ENCODE data around the gene LDLRAD3. TPM values are rescaled to one million over a fixed set of nuclear protein-coding genes. Genes with fewer than 3 reads are reported as not detected.
"Not testable (repeated sequence)": the region's sequence is repeated elsewhere in the genome, so short reads cannot be mapped to it uniquely, and the experiment has no call there.

Gene LDLRAD3
- polyA plus RNA-seq, 3 donors: 7.3 to 14.1 (median 10.4) TPM

DNA sequence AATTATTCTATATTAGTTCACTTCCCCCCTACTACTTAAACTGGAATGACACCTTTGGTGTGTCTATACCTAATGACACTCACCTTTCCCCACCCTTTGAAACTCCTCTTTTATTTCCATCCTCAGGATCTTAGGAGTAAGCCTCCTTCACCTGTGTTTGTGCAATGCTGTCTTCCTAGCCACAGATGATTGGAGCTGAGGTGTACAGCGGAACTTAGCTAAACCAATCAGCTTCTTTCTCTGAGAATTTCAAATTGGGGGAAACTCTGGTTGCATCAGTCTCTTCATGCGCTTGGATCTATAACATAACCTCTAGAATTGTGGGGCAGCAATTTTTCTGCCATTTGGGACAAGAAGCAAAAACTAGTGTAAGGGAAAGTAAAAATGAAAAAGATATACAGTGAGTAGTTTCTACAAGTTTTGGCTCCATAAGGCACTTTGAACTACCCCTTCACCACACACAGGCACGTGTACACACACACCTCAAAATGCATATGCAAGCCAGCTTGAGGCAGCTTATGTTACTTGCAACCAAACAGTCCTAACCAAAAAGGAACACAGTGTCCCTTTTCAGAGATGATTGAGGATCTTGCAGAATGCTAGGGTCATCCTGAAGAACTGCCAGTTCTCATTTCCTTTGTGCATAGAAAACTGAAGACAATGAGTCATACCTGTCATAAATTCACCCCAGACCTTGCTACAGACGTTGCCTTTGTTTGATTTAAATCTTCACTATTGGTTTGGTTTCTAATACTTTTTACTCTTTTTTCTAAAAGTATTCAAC lies 36.0 kb upstream of the LDLRAD3 start:
- Histone ChIP-seq H3K4me2 (replicated peaks; ENCODE audit: extremely low read depth, low read length, poor library complexity, severe bottlenecking) (no peak overlapping the region), H2AFZ (ENCODE audit: insufficient read depth, low read depth, low read length, poor library complexity, severe bottlenecking) (no peak overlapping the region), H4K20me1 (ENCODE audit: insufficient read depth, low read length) (no peaks in the 10 kb centered on the region), H3K9ac (ENCODE audit: insufficient read depth, low read length, poor library complexity, severe bottlenecking) (no peak overlapping the region), H3K27me3 (ENCODE audit: control insufficient read depth in 2 of 2, insufficient read depth in 2 of 2, low read length in 2 of 2) (no peaks in the 10 kb centered on the region), H3K9me3 (replicated peaks in 1 of 2; ENCODE audit: control insufficient read depth in 1 of 2, insufficient read depth in 1 of 2, low read length in 2 of 2) (peaks cover 5% of the 10 kb centered on the region in 2 donors), H3K4me3 (replicated peaks in 1 of 3; ENCODE audit: low read depth in 2 of 3, low read length in 3 of 3) (no peak overlapping the region), H3K27ac (ENCODE audit: low read depth in 1 of 2, low read length in 2 of 2) (no peak overlapping the region), H3K79me2 (ENCODE audit: insufficient read depth, low read length) (no peaks in the 10 kb centered on the region), H3K36me3 (replicated peaks in 1 of 2; ENCODE audit: control insufficient read depth in 1 of 2, insufficient read depth in 2 of 2, low read length in 2 of 2) (no peaks in the 10 kb centered on the region), H3K4me1 (ENCODE audit: control insufficient read depth in 1 of 2, insufficient read depth in 2 of 2, low read length in 2 of 2) (peaks cover 6 to 21% of the 10 kb centered on the region in 2 donors)
- 40% methylated on average over 1 of the region's 4 CpGs for WGBS (ENCODE audit: insufficient coverage)
- H3K36me3 Mint-ChIP-seq: no peaks in the 10 kb centered on the region
- intact Hi-C loops (cut with micrococcal nuclease): no loop called here
- H3K9me3 Mint-ChIP-seq: peaks cover 4 to 12% (median 6%) of the 10 kb centered on the region in 7 donors
- peak; percentile 29 to 50 (median 34) for DNase-seq
- peaks cover 29% of the 10 kb centered on the region for H3K4me1 Mint-ChIP-seq
- TF ChIP-seq, protein P1, sequence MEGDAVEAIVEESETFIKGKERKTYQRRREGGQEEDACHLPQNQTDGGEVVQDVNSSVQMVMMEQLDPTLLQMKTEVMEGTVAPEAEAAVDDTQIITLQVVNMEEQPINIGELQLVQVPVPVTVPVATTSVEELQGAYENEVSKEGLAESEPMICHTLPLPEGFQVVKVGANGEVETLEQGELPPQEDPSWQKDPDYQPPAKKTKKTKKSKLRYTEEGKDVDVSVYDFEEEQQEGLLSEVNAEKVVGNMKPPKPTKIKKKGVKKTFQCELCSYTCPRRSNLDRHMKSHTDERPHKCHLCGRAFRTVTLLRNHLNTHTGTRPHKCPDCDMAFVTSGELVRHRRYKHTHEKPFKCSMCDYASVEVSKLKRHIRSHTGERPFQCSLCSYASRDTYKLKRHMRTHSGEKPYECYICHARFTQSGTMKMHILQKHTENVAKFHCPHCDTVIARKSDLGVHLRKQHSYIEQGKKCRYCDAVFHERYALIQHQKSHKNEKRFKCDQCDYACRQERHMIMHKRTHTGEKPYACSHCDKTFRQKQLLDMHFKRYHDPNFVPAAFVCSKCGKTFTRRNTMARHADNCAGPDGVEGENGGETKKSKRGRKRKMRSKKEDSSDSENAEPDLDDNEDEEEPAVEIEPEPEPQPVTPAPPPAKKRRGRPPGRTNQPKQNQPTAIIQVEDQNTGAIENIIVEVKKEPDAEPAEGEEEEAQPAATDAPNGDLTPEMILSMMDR (IDR thresholded peaks at IDR 0.05): no peak
- H3K27me3 Mint-ChIP-seq (ENCODE audit: low read depth in 3 of 3): peaks cover 2 to 7% (median 5%) of the 10 kb centered on the region in 3 donors
- H3K4me3 Mint-ChIP-seq: no peak overlapping the region
- H3K27ac Mint-ChIP-seq: no peak overlapping the region

DNA sequence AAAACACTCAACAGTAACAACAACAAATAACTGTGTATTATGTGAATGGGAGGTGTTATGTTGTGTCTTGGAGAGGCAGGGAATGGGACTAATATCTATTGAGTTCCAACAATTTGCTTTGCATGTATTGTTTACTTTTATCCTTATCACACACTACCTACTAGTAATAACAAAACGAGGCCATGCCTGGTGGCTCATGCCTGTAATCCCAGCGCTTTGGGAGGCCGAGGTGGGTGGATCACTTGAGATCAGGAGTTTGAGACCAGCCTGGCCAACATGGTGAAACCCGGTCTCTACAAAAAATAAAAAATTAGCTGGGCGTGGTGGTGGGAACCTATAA lies 35.5 kb upstream of the LDLRAD3 start:
- H3K27ac Mint-ChIP-seq; H3K79me2 ChIP-seq (ENCODE audit: insufficient read depth, low read length); H3K4me3 ChIP-seq (replicated peaks in 1 of 3; ENCODE audit: low read depth in 2 of 3, low read length in 3 of 3); H3K4me2 ChIP-seq (replicated peaks; ENCODE audit: extremely low read depth, low read length, poor library complexity, severe bottlenecking); DNase-seq; H3K27ac ChIP-seq (ENCODE audit: low read depth in 1 of 2, low read length in 2 of 2); H3K9me3 Mint-ChIP-seq; H3K36me3 ChIP-seq (replicated peaks in 1 of 2; ENCODE audit: control insufficient read depth in 1 of 2, insufficient read depth in 2 of 2, low read length in 2 of 2); H3K4me3 Mint-ChIP-seq; H4K20me1 ChIP-seq (ENCODE audit: insufficient read depth, low read length); H3K36me3 Mint-ChIP-seq; H3K9ac ChIP-seq (ENCODE audit: insufficient read depth, low read length, poor library complexity, severe bottlenecking); H3K27me3 Mint-ChIP-seq (ENCODE audit: low read depth in 3 of 3); intact Hi-C loops (cut with micrococcal nuclease); H2AFZ ChIP-seq (ENCODE audit: insufficient read depth, low read depth, low read length, poor library complexity, severe bottlenecking); H3K9me3 ChIP-seq (replicated peaks in 1 of 2; ENCODE audit: control insufficient read depth in 1 of 2, insufficient read depth in 1 of 2, low read length in 2 of 2); H3K27me3 ChIP-seq (ENCODE audit: control insufficient read depth in 2 of 2, insufficient read depth in 2 of 2, low read length in 2 of 2): not testable (repeated sequence)
- H3K4me1 ChIP-seq (ENCODE audit: control insufficient read depth in 1 of 2, insufficient read depth in 2 of 2, low read length in 2 of 2): peaks cover 6 to 21% of the 10 kb centered on the region in 2 donors
- WGBS (ENCODE audit: insufficient coverage): 78% methylated on average over 3 of the region's 5 CpGs
- H3K4me1 Mint-ChIP-seq: peaks cover 29% of the 10 kb centered on the region
